Glutamatergic neuron (in vitro differentiated cells): Measurements from ENCODE around the gene LMF2. TPM values are rescaled to one million over a fixed set of nuclear protein-coding genes. Genes with fewer than 3 reads are reported as not detected.

Experiments
- DNase-seq: peaks from one replicate; pipeline ENCODE4 v3.0.0; 2022
- H3K27ac Mint-ChIP-seq: one replicate; pipeline ENCODE4 v1.8.0; 2020; ENCODE audit warnings: mild to moderate bottlenecking, mixed read lengths, inconsistent platforms; ENCODE audit not compliant: unreplicated experiment
- H3K27me3 Mint-ChIP-seq: one replicate; pipeline ENCODE4 v1.8.0; 2020; ENCODE audit warnings: mild to moderate bottlenecking, moderate library complexity, mixed read lengths, inconsistent platforms; ENCODE audit not compliant: unreplicated experiment
- H3K36me3 Mint-ChIP-seq: one replicate; pipeline ENCODE4 v1.8.0; 2020; ENCODE audit warnings: mild to moderate bottlenecking, mixed read lengths, inconsistent platforms; ENCODE audit not compliant: unreplicated experiment
- H3K4me1 Mint-ChIP-seq: one replicate; pipeline ENCODE4 v1.8.0; 2020; ENCODE audit warnings: mild to moderate bottlenecking, low read depth, mixed read lengths, inconsistent platforms; ENCODE audit not compliant: unreplicated experiment
- H3K4me3 Mint-ChIP-seq: one replicate; pipeline ENCODE4 v1.8.0; 2020; ENCODE audit warnings: mild to moderate bottlenecking, mixed read lengths, inconsistent platforms; ENCODE audit not compliant: unreplicated experiment
- H3K9me3 Mint-ChIP-seq: one replicate; pipeline ENCODE4 v1.8.0; 2020; ENCODE audit warnings: mild to moderate bottlenecking, moderate library complexity, mixed read lengths, inconsistent platforms; ENCODE audit not compliant: unreplicated experiment
- total RNA-seq: library from RNA; stranded (reverse); fragmentation: NEBNext Ultra II Directional; extraction: Animal tissue kit (Norgen Biotek cat#: 25700); gene quantifications from one replicate; pipeline ENCODE4 v1.2.1, GENCODE V29; 2021; ENCODE audit not compliant: unreplicated experiment
- TF ChIP-seq, protein P1 (sequence below): fragments of 200-600 bp; sonication (generic); IDR thresholded peaks from one replicate; pipeline ENCODE4 v1.5.0; 2021; ENCODE audit not compliant: partially characterized antibody, unreplicated experiment

LMF2 gene
- total RNA-seq, 1 donor from 2014 or later = 62.2 TPM

DNA sequence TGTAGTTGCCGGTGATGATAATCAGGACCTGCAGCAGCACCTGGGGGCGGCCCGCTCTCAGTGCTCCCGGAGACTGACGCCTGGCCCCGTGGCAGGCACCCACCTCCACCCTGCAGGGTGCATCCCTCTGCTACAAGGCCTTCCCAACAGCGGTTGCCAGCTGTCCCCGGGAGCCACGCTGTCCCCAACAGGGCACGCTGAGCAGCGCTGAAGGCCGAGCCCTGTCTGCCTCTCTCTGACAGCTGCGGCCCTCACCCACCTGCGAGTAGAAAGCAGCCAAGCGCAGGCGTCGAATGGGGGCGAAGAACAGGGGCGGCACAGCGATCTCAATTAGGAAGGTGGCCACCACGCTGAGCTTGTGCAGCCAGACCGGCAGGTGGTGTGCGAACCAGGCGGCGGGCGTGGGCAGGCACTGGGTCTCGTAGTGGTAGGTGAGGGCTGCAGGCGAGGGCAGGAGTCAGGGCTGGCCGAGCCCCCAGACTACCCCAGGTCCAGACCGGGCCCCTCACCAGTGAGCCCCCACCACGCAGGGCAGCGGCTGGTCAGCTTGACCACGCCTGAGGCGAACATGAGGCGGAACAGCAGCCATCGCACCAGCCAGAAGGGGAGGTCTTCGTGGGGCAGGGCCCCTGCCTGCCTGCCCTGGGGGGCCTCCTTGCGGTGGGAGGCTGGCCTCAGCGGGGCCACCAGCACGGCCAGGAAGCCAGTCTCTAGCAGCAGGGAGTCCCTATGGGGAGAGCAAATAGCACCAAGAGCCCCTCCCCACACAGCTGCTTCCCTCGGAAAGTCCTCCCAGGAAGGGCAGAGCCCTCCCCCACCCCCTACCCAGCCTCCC is 1.5 kb downstream of the LMF2 start:
- no peak overlapping the region for H3K27ac Mint-ChIP-seq
- TF ChIP-seq, protein P1, sequence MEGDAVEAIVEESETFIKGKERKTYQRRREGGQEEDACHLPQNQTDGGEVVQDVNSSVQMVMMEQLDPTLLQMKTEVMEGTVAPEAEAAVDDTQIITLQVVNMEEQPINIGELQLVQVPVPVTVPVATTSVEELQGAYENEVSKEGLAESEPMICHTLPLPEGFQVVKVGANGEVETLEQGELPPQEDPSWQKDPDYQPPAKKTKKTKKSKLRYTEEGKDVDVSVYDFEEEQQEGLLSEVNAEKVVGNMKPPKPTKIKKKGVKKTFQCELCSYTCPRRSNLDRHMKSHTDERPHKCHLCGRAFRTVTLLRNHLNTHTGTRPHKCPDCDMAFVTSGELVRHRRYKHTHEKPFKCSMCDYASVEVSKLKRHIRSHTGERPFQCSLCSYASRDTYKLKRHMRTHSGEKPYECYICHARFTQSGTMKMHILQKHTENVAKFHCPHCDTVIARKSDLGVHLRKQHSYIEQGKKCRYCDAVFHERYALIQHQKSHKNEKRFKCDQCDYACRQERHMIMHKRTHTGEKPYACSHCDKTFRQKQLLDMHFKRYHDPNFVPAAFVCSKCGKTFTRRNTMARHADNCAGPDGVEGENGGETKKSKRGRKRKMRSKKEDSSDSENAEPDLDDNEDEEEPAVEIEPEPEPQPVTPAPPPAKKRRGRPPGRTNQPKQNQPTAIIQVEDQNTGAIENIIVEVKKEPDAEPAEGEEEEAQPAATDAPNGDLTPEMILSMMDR = no peak
- peaks cover 4% of the 10 kb centered on the region for H3K9me3 Mint-ChIP-seq
- no peak overlapping the region for H3K4me3 Mint-ChIP-seq
- peaks cover 3% of the 10 kb centered on the region for H3K4me1 Mint-ChIP-seq
- no peak for DNase-seq
- peaks cover 5% of the 10 kb centered on the region for H3K27me3 Mint-ChIP-seq
- H3K36me3 Mint-ChIP-seq = no peaks in the 10 kb centered on the region

DNA sequence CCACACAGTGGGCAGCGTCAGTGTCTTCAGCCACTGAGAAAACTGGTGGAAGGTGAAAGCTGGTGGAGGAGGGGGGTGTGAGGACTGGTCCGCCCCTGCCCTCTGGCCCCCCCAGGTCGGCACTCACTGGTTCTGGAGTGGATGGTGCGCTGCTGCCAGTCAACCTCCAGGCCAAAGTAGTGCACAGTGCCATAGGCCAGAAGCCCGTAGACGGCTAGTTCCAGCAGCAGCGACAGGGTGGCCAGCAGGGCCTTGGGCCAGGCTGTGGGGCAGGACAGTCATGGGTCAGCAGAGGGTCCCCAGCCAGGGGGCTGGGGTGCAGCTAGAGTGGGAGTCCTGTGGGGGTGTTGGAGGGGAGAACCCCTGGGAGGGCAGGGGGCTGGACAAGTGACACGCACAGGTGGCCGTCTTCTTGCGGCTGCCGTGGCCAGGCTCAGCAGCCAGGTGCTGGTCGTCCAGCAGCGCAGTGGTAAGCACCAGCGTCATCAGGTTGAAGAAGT is 2.2 kb downstream of the LMF2 start:
- H3K27me3 Mint-ChIP-seq = peaks cover 5% of the 10 kb centered on the region
- peaks cover 3% of the 10 kb centered on the region for H3K4me1 Mint-ChIP-seq
- no peak overlapping the region for H3K27ac Mint-ChIP-seq
- no peaks in the 10 kb centered on the region for H3K36me3 Mint-ChIP-seq
- DNase-seq = no peak
- TF ChIP-seq, protein P1 = no peak
- H3K4me3 Mint-ChIP-seq = no peak overlapping the region
- H3K9me3 Mint-ChIP-seq = peaks cover 4% of the 10 kb centered on the region

- H3K36me3 Mint-ChIP-seq = no peaks in the 10 kb centered on the region
- peaks cover 5% of the 10 kb centered on the region for H3K27me3 Mint-ChIP-seq
- TF ChIP-seq, protein P1 = no peak
- no peak overlapping the region for H3K27ac Mint-ChIP-seq
- H3K9me3 Mint-ChIP-seq = peaks cover 4% of the 10 kb centered on the region
- no peak overlapping the region for H3K4me3 Mint-ChIP-seq
- H3K4me1 Mint-ChIP-seq = peaks cover 3% of the 10 kb centered on the region
- no peak for DNase-seq
These were observed 2.9 kb downstream of the LMF2 start for GRCh38 chr22:50504369-50505211.

- H3K27me3 Mint-ChIP-seq = peaks cover 3% of the 10 kb centered on the region
- no peaks in the 10 kb centered on the region for H3K36me3 Mint-ChIP-seq
- peaks cover 6% of the 10 kb centered on the region for H3K9me3 Mint-ChIP-seq
- DNase-seq = peak; percentile 62
- no peak overlapping the region for H3K27ac Mint-ChIP-seq
- TF ChIP-seq, protein P1 = no peak
- no peaks in the 10 kb centered on the region for H3K4me1 Mint-ChIP-seq
- no peak overlapping the region for H3K4me3 Mint-ChIP-seq
These were observed 3.9 kb downstream of the LMF2 start for GRCh38 chr22:50503475-50504145.
